Hepatocyte (in vitro differentiated cells): Measurements from ENCODE around the gene RNF213.

ENCODE experiments used
- EZH2 ChIP-seq: fragments of 200-600 bp; sonication (generic); IDR thresholded peaks from 2 replicates; pipeline ENCODE4 v1.6.1; 2016; ENCODE audit warnings: antibody characterized with exemption, mild to moderate bottlenecking, borderline replicate concordance
- EZH2phosphoT487 ChIP-seq: fragments of 200-600 bp; sonication (generic); IDR thresholded peaks from one replicate; pipeline ENCODE4 v1.6.1; 2018; ENCODE audit warnings: antibody characterized with exemption, mild to moderate bottlenecking, low read depth, moderate library complexity; ENCODE audit not compliant: unreplicated experiment, severe bottlenecking
- TF ChIP-seq, protein P1 (sequence below): fragments of 200-600 bp; sonication (generic); IDR thresholded peaks from 2 replicates; pipeline ENCODE4 v1.5.1; 2016; ENCODE audit warnings: antibody characterized with exemption, mild to moderate bottlenecking; ENCODE audit not compliant: poor library complexity

DNA sequence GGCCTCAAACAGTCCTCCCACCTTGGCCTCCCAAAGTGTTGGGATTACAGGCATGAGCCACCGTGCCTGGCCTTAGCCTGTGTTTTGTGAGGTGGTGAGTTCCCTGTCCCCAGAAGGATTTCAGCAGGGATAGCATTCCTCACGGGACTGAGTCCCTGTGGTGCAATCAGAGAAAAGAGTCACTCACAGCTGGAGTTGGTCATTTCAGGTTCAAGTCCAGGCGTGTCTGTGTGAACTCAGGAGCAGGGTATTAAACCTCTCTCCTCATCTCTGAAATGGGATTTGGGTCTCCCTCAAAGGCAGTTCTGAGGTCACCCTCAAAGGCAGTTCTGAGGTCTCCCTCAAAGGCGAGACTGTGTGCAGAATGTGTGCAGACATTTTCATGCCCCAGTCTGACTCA lies 187.1 kb downstream of the RNF213 start:
- TF ChIP-seq, protein P1, sequence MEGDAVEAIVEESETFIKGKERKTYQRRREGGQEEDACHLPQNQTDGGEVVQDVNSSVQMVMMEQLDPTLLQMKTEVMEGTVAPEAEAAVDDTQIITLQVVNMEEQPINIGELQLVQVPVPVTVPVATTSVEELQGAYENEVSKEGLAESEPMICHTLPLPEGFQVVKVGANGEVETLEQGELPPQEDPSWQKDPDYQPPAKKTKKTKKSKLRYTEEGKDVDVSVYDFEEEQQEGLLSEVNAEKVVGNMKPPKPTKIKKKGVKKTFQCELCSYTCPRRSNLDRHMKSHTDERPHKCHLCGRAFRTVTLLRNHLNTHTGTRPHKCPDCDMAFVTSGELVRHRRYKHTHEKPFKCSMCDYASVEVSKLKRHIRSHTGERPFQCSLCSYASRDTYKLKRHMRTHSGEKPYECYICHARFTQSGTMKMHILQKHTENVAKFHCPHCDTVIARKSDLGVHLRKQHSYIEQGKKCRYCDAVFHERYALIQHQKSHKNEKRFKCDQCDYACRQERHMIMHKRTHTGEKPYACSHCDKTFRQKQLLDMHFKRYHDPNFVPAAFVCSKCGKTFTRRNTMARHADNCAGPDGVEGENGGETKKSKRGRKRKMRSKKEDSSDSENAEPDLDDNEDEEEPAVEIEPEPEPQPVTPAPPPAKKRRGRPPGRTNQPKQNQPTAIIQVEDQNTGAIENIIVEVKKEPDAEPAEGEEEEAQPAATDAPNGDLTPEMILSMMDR, result no peak
- no peak for TF ChIP-seq EZH2
- no peak for TF ChIP-seq EZH2phosphoT487
